Measurements from ENCODE around the gene ADAP1.
"Not testable (repeated sequence)": the region's sequence is repeated elsewhere in the genome, so short reads cannot be mapped to it uniquely, and the experiment has no call there.

The ADAP1 gene

GRCh38 chr7:935874-936385 lies 18.6 kb downstream of the ADAP1 start:
- no peak for DNase-seq

- no peak for DNase-seq
Observed at GRCh38 chr7:935164-935873, 19.2 kb downstream of the ADAP1 start.

- DNase-seq = no peak
Observed at GRCh38 chr7:934469-935163, 19.9 kb downstream of the ADAP1 start.

- DNase-seq = no peak
Observed at GRCh38 chr7:932651-932975, 21.9 kb downstream of the ADAP1 start.

GRCh38 chr7:931871-932650 lies 22.4 kb downstream of the ADAP1 start:
- DNase-seq = no peak

- no peak for DNase-seq
Observed at GRCh38 chr7:930975-931758, 23.3 kb downstream of the ADAP1 start.

- DNase-seq = no peak
Observed at GRCh38 chr7:929311-929711, 25.2 kb downstream of the ADAP1 start.

- no peak for DNase-seq
Observed at GRCh38 chr7:927031-927671, 27.3 kb downstream of the ADAP1 start.

GRCh38 chr7:926061-927030 lies 28.1 kb downstream of the ADAP1 start:
- DNase-seq = no peak

GRCh38 chr7:925601-926000 lies 28.9 kb downstream of the ADAP1 start:
- DNase-seq = no peak

GRCh38 chr7:924541-925231 lies 29.8 kb downstream of the ADAP1 start:
- no peak for DNase-seq

GRCh38 chr7:924042-924441 lies 30.4 kb downstream of the ADAP1 start:
- not testable (repeated sequence) for DNase-seq

- no peak for DNase-seq
Observed at GRCh38 chr7:923108-924041, 31.1 kb downstream of the ADAP1 start.

- DNase-seq = no peak
Observed at GRCh38 chr7:922334-923107, 32.0 kb downstream of the ADAP1 start.

- no peak for DNase-seq
Observed at GRCh38 chr7:921581-922333, 32.7 kb downstream of the ADAP1 start.

GRCh38 chr7:921071-921461 lies 33.4 kb downstream of the ADAP1 start:
- no peak for DNase-seq

GRCh38 chr7:920351-921070 lies 34.0 kb downstream of the ADAP1 start:
- DNase-seq = no peak

All from NCI-H2171 treated with DMSO at 0.1 percent for 48 hours (cell line).